Kidney epithelial cell (primary cell): ENCODE results near the gene C12orf42. TPM values are rescaled to one million over a fixed set of nuclear protein-coding genes. Genes with fewer than 3 reads are reported as not detected.

Experiments used
- DNase-seq: peaks from one replicate; pipeline ENCODE4 v3.0.0-alpha.2; 2010; ENCODE audit warnings: low read depth
- H3K27me3 ChIP-seq: 2 replicates; pipeline ENCODE4 v1.6.0; 2011; ENCODE audit warnings: low read length; ENCODE audit not compliant: control insufficient read depth, insufficient read depth
- H3K36me3 ChIP-seq: 2 replicates; pipeline ENCODE4 v1.5.1; 2011; ENCODE audit warnings: low read length; ENCODE audit not compliant: control insufficient read depth, insufficient read depth
- H3K4me3 ChIP-seq: 2 replicates; pipeline ENCODE4 v1.5.1; 2011; ENCODE audit warnings: low read depth, mild to moderate bottlenecking, control low read depth, low read length
- total RNA-seq: library from RNA; depleted of rRNA; stranded (reverse); fragments of >200 nt; gene quantifications from 2 replicates; pipeline ENCODE4 v1.2.3, GENCODE V29; 2015
- TF ChIP-seq, protein P1 (sequence below): IDR thresholded peaks from 2 replicates; pipeline ENCODE4 v1.5.1; 2011; ENCODE audit warnings: mild to moderate bottlenecking, moderate library complexity, low read length, control low read depth, inconsistent platforms; ENCODE audit not compliant: insufficient read depth, poor library complexity, severe bottlenecking

Gene C12orf42
- total RNA-seq, 1 donor from 2014 or later = not detected

DNA sequence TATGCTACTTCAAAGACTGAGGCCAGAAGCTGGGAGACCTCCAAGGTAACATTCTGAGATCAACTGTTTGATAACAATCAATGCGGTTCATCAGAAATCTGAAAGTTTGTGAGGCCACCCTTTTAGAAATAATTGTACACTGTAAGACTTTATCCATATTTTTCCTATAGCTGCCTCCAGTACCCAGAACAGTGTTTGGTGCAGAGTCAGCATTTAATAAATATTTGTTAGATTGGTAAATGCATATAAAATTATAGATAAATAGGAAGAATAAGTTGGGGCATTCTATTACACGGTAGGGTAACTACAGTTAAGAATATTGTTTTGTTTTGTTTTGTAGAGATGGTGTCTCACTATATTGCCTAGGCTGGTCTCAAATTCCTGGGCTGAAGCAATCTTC lies 141.4 kb downstream of the C12orf42 start:
- no peaks in the 10 kb centered on the region for H3K27me3 ChIP-seq
- H3K36me3 ChIP-seq = no peaks in the 10 kb centered on the region
- DNase-seq = no peak
- TF ChIP-seq, protein P1, sequence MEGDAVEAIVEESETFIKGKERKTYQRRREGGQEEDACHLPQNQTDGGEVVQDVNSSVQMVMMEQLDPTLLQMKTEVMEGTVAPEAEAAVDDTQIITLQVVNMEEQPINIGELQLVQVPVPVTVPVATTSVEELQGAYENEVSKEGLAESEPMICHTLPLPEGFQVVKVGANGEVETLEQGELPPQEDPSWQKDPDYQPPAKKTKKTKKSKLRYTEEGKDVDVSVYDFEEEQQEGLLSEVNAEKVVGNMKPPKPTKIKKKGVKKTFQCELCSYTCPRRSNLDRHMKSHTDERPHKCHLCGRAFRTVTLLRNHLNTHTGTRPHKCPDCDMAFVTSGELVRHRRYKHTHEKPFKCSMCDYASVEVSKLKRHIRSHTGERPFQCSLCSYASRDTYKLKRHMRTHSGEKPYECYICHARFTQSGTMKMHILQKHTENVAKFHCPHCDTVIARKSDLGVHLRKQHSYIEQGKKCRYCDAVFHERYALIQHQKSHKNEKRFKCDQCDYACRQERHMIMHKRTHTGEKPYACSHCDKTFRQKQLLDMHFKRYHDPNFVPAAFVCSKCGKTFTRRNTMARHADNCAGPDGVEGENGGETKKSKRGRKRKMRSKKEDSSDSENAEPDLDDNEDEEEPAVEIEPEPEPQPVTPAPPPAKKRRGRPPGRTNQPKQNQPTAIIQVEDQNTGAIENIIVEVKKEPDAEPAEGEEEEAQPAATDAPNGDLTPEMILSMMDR = no peak
- no peak overlapping the region for H3K4me3 ChIP-seq

DNA sequence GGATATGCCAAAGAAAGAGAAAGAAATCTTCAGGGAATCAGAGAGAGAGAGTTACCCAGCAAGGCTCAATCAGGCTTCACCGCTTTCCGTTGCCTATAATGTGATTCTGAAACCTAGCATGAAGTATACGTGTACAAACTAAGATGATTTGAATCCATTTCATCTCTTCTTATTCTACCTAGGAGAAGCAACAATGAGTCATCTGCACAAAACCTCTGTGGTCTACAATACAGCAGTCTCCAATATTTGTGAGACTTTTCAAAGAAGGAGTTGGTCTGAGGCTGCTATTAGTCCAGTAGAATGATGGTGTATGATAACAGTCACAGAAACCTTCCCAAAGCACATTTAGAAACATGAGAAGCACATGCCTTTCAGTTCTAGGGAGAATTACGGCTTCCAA lies 141.9 kb downstream of the C12orf42 start:
- no peak overlapping the region for H3K4me3 ChIP-seq
- TF ChIP-seq, protein P1 = no peak
- no peaks in the 10 kb centered on the region for H3K27me3 ChIP-seq
- H3K36me3 ChIP-seq = no peaks in the 10 kb centered on the region
- DNase-seq = no peak

DNA sequence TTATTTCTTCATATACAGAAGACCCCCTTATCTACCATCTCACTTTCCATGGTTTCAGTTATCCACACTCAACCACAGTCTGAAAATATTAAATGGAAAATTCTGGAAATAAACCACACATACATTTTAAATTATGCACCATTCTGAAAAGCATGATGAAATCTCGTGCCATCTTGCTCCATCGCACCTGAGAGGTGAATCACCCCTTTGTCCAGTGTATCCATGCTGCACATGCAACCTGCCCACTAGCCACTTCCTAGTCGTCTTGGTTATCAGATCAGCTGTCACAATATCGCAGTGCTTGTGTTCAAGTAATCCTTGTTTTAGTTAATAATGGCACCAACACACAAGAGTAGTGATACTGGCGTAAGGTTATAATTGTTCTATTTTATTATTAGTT lies 145.7 kb downstream of the C12orf42 start:
- Histone ChIP-seq H3K4me3 (no peak overlapping the region), H3K27me3 (no peaks in the 10 kb centered on the region), H3K36me3 (no peaks in the 10 kb centered on the region)
- TF ChIP-seq, protein P1 = no peak
- DNase-seq = no peak

DNA sequence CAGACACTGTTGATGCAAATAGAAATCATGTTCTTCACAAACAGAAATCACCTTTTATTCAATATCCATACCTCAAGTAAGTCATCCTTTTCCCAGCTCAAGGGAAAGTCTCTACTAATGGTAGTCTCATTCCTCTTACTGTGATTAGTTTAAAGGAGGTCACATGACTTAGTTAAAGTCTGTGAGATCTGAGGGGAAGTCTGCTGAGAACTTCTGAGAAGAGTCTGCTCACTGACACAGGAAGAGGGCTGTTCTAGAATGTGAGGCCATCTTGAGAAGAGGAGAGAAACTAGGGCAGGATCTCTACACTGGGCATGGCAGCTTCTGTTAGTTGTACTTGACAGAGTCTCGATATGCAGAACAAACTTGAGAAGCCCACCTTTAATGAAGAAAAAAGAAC lies 146.8 kb downstream of the C12orf42 start:
- H3K4me3 ChIP-seq = no peak overlapping the region
- TF ChIP-seq, protein P1 = no peak
- H3K36me3 ChIP-seq = no peaks in the 10 kb centered on the region
- H3K27me3 ChIP-seq = no peaks in the 10 kb centered on the region
- no peak for DNase-seq

DNA sequence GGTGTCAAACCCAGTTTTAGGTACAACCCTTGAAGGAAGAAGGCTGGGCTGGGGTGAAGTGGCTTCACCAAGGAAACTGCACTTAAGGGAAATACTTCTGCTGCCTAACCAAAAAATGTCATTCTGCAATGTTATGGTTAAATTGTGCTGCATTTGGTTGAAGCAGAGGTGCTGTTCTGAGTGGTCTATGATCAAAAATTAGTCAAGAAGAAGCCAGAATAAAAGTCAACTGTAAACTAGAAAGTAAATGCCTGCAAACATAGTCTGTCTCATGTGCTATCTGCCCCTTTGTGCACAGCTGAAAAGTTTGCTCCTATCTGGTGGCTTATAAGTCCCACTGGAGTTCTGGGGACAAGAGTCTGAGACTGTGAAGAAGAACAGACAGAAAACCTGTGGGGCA lies 158.8 kb downstream of the C12orf42 start:
- no peak for DNase-seq
- TF ChIP-seq, protein P1 = no peak
- Histone ChIP-seq H3K36me3 (no peaks in the 10 kb centered on the region), H3K4me3 (no peak overlapping the region), H3K27me3 (no peaks in the 10 kb centered on the region)

DNA sequence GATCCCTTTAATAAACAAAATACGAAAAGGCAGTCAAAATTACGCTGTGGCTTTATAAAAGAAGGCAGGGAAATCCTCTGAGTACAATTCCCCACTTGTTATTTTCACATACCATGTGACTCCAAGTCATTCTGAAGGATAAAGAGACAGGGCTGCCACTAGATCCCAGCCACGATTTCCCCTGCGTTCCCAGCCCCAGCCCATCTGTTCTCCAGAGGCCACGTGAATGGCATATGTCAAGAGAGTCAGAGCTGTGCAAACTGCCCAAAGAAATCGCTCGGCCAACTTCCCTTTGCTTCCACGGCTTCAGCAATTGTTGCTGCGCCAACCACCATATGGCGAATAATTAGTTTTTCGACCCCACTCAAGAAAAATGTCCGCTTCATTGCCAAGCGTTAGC lies 161.3 kb downstream of the C12orf42 start:
- H3K36me3 ChIP-seq = no peaks in the 10 kb centered on the region
- no peak for DNase-seq
- no peaks in the 10 kb centered on the region for H3K27me3 ChIP-seq
- TF ChIP-seq, protein P1 = no peak
- no peak overlapping the region for H3K4me3 ChIP-seq
